ENCODE data around the gene PCDHB15.
"Not testable (repeated sequence)": the region's sequence is repeated elsewhere in the genome, so short reads cannot be mapped to it uniquely, and the experiment has no call there.

The PCDHB15 gene

DNA sequence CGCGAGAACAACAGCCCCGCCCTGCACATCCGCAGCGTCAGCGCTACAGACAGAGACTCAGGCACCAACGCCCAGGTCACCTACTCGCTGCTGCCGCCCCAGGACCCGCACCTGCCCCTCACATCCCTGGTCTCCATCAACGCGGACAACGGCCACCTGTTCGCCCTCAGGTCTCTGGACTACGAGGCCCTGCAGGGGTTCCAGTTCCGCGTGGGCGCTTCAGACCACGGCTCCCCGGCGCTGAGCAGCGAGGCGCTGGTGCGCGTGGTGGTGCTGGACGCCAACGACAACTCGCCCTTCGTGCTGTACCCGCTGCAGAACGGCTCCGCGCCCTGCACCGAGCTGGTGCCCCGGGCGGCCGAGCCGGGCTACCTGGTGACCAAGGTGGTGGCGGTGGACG lies 29.7 kb upstream of the PCDHB15 start:
- H3K27me3 Mint-ChIP-seq (ENCODE audit: low read depth); H3K4me3 Mint-ChIP-seq; H3K4me1 Mint-ChIP-seq; H3K27ac Mint-ChIP-seq: not testable (repeated sequence)
- Mint-ChIP-seq H3K36me3 (ENCODE audit: low read depth) (peaks cover 76% of the 10 kb centered on the region), H3K9me3 (peaks cover 76% of the 10 kb centered on the region)

DNA sequence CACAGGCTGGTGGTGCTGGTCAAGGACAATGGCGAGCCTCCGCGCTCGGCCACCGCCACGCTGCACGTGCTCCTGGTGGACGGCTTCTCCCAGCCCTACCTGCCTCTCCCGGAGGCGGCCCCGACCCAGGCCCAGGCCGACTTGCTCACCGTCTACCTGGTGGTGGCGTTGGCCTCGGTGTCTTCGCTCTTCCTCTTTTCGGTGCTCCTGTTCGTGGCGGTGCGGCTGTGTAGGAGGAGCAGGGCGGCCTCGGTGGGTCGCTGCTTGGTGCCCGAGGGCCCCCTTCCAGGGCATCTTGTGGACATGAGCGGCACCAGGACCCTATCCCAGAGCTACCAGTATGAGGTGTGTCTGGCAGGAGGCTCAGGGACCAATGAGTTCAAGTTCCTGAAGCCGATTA lies 29.2 kb upstream of the PCDHB15 start:
- H3K27ac Mint-ChIP-seq; H3K4me1 Mint-ChIP-seq; H3K27me3 Mint-ChIP-seq (ENCODE audit: low read depth); H3K4me3 Mint-ChIP-seq: not testable (repeated sequence)
- Mint-ChIP-seq H3K36me3 (ENCODE audit: low read depth) (peaks cover 77% of the 10 kb centered on the region), H3K9me3 (peaks cover 76% of the 10 kb centered on the region)

DNA sequence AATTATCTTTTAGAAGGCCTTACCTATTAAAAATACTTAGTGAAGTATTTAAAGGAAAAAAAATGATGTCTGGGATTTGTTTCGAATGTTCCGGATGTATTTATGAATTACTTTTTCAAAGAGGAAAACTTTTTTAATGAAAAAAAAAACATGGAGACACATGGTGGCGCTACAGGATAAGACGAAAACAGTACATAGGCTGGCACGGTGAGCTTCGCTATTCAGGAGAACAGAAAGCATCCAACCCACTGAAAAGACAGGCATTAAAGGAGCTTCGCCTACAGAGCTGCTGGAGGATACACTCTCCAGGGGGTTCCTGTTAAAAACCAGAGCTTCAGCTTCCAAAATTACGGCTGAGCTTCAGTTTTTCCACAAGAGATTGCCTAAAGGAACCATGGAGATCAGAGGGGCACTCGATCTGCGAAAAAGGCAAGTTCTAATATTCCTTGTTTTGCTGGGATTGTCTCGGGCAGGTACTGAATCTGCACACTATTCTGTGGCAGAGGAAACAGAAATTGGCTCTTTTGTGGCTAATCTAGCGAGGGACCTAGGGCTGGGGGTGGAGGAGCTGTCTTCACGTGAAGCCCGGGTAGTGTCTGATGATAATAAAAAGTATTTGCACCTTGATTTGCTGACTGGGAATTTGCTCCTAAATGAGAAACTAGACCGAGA lies 21.9 kb upstream of the PCDHB15 start, which contains the start of gene PCDHB14:
PCDHB14 (plus strand) TSS at position 232 of the 672 bp plus-strand sequence; CDS start at position 395, 163 bp downstream.
- no peaks in the 10 kb centered on the region for H3K27me3 Mint-ChIP-seq (ENCODE audit: low read depth)
- peak within 1 kb of the TSS; percentile 77 to 88 (median 85) for H3K4me3 Mint-ChIP-seq
- H3K4me1 Mint-ChIP-seq = no peaks in the 10 kb centered on the region
- peaks cover 76% of the 10 kb centered on the region for H3K9me3 Mint-ChIP-seq
- TF ChIP-seq, protein P1, sequence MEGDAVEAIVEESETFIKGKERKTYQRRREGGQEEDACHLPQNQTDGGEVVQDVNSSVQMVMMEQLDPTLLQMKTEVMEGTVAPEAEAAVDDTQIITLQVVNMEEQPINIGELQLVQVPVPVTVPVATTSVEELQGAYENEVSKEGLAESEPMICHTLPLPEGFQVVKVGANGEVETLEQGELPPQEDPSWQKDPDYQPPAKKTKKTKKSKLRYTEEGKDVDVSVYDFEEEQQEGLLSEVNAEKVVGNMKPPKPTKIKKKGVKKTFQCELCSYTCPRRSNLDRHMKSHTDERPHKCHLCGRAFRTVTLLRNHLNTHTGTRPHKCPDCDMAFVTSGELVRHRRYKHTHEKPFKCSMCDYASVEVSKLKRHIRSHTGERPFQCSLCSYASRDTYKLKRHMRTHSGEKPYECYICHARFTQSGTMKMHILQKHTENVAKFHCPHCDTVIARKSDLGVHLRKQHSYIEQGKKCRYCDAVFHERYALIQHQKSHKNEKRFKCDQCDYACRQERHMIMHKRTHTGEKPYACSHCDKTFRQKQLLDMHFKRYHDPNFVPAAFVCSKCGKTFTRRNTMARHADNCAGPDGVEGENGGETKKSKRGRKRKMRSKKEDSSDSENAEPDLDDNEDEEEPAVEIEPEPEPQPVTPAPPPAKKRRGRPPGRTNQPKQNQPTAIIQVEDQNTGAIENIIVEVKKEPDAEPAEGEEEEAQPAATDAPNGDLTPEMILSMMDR (IDR thresholded peaks at IDR 0.05; ENCODE audit: unreplicated experiment in 3 of 3) = peak in 1 of 3 experiments; percentile 43
- peaks cover 83% of the 10 kb centered on the region for H3K36me3 Mint-ChIP-seq (ENCODE audit: low read depth)
- peak within 1 kb of the TSS; percentile 67 to 83 (median 82) for H3K27ac Mint-ChIP-seq

DNA sequence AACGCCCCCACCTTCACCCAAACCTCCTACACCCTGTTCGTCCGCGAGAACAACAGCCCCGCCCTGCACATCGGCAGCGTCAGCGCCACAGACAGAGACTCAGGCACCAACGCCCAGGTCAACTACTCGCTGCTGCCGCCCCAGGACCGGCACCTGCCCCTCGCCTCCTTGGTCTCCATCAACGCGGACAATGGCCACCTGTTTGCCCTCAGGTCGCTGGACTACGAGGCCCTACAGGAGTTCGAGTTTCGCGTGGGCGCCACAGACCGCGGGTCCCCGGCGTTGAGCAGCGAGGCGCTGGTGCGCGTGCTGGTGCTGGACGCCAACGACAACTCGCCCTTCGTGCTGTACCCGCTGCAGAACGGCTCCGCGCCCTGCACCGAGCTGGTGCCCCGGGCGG lies 20.4 kb upstream of the PCDHB15 start:
- not testable (repeated sequence) for H3K4me3 Mint-ChIP-seq; H3K27ac Mint-ChIP-seq; H3K27me3 Mint-ChIP-seq (ENCODE audit: low read depth); H3K4me1 Mint-ChIP-seq
- H3K9me3 Mint-ChIP-seq = peaks cover 69% of the 10 kb centered on the region
- H3K36me3 Mint-ChIP-seq (ENCODE audit: low read depth) = peaks cover 74% of the 10 kb centered on the region

DNA sequence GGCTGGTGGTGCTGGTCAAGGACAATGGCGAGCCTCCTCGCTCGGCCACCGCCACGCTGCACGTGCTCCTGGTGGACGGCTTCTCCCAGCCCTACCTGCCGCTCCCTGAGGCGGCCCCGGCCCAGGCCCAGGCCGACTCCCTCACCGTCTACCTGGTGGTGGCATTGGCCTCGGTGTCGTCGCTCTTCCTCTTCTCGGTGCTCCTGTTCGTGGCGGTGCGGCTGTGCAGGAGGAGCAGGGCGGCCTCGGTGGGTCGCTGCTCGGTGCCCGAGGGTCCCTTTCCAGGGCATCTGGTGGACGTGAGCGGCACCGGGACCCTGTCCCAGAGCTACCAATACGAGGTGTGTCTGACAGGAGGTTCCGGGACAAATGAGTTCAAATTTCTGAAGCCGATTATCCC lies 19.8 kb upstream of the PCDHB15 start:
- not testable (repeated sequence) for H3K27me3 Mint-ChIP-seq (ENCODE audit: low read depth); H3K4me1 Mint-ChIP-seq; H3K4me3 Mint-ChIP-seq; H3K27ac Mint-ChIP-seq
- Mint-ChIP-seq H3K9me3 (peaks cover 67% of the 10 kb centered on the region), H3K36me3 (ENCODE audit: low read depth) (peaks cover 68% of the 10 kb centered on the region)

DNA sequence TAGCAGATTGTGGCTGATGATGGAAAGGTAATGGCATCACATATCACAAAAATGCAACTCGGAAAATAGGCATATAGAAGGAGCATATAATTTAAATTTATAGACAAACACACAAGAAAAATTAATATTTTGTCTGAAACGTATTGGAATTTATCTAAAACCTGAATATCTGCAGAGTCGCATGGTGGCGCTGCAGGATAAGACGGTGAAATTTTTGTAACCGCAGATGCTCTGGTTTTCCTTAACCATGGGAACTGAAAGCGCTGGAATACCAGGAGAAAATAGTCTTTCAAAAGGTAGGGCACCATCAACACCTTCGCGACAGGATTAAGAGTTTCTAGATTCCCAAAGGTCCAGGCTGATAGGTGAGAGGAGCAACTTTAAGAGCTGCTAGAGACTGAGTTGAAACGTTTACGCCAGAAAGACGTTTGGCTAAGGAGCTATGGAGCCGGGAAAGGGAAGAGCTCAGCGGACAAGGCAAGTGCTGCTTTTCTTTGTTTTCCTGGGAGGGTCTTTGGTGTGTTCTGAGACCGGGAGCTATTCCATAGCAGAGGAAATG lies 11.0 kb upstream of the PCDHB15 start:
- no peak overlapping the region for H3K27ac Mint-ChIP-seq
- TF ChIP-seq, protein P1 (IDR thresholded peaks at IDR 0.05; ENCODE audit: unreplicated experiment in 3 of 3) = no peak
- H3K27me3 Mint-ChIP-seq (ENCODE audit: low read depth) = no peaks in the 10 kb centered on the region
- H3K4me3 Mint-ChIP-seq = no peak overlapping the region
- H3K9me3 Mint-ChIP-seq = peaks cover 65% of the 10 kb centered on the region
- peaks cover 56% of the 10 kb centered on the region for H3K36me3 Mint-ChIP-seq (ENCODE audit: low read depth)
- no peaks in the 10 kb centered on the region for H3K4me1 Mint-ChIP-seq

DNA sequence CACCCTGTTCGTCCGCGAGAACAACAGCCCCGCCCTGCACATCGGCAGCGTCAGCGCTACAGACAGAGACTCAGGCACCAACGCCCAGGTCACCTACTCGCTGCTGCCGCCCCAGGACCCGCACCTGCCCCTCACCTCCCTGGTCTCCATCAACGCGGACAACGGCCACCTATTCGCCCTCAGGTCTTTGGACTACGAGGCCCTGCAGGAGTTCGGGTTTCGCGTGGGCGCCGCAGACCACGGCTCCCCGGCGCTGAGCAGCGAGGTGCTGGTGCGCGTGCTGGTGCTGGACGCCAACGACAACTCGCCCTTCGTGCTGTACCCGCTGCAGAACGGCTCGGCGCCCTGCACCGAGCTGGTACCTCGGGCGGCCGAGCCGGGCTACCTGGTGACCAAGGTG lies 9.3 kb upstream of the PCDHB15 start:
- not testable (repeated sequence) for H3K27ac Mint-ChIP-seq; H3K27me3 Mint-ChIP-seq (ENCODE audit: low read depth); H3K4me1 Mint-ChIP-seq; H3K4me3 Mint-ChIP-seq
- peaks cover 74% of the 10 kb centered on the region for H3K36me3 Mint-ChIP-seq (ENCODE audit: low read depth)
- H3K9me3 Mint-ChIP-seq = peaks cover 79% of the 10 kb centered on the region

DNA sequence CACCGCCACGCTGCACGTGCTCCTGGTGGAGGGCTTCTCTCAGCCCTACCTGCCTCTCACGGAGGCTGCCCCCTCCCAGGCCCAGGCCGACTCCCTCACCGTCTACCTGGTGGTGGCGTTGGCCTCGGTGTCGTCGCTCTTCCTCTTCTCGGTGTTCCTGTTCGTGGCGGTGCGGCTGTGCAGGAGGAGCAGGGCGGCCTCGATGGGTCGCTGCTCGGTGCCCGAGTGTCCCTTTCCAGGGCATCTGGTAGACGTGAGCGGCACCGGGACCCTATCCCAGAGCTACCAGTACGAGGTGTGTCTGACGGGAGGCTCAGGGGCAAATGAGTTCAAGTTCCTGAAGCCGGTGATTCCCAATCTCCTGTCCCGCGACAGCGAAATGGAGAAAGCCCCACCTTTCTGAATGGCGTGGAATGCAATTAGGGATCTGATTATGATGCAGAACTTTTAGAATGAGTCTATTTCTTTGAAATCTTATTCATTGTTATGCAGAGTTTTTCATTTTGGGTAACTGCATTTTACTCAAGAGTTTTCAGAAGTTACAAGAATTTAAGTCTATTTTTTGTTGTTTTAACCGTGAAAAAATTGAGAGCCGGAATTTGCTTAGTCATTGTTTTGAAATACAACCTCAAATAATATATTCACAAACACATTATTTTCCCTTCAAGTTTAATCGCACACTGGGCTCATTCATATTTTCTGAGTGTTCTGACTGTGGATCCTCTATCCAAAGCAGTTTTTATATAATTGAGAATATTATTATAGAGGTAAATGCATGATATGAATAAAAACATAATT lies 8.5 kb upstream of the PCDHB15 start:
- H3K27me3 Mint-ChIP-seq (ENCODE audit: low read depth) = no peaks in the 10 kb centered on the region
- peaks cover 71% of the 10 kb centered on the region for H3K36me3 Mint-ChIP-seq (ENCODE audit: low read depth)
- TF ChIP-seq, protein P1 (IDR thresholded peaks at IDR 0.05; ENCODE audit: unreplicated experiment in 3 of 3) = no peak
- no peak overlapping the region for H3K4me3 Mint-ChIP-seq
- peaks cover 75% of the 10 kb centered on the region for H3K9me3 Mint-ChIP-seq
- H3K4me1 Mint-ChIP-seq = no peaks in the 10 kb centered on the region
- H3K27ac Mint-ChIP-seq = no peak overlapping the region

Data from nephron (organoid).